Fibroblast of lung (primary cell): ENCODE results near the gene PEX14. TPM values are rescaled to one million over a fixed set of nuclear protein-coding genes. Genes with fewer than 3 reads are reported as not detected.

Source experiments
- DNase-seq, 2 donors: peaks; one replicate each; pipeline versions ENCODE4 v3.0.0 to v3.0.0-alpha.2; 2010; ENCODE audit warnings: low read depth in 2 of 2
- H2AFZ ChIP-seq: 2 replicates; pipeline ENCODE4 v1.5.1; 2012; ENCODE audit warnings: low read length, control low read depth, inconsistent platforms
- H3K27ac ChIP-seq: 2 replicates; pipeline ENCODE4 v1.5.1; 2011; ENCODE audit warnings: low read length, control low read depth; ENCODE audit not compliant: insufficient read depth
- H3K27me3 ChIP-seq: 2 replicates; pipeline ENCODE4 v1.5.1; 2011; ENCODE audit warnings: mild to moderate bottlenecking, low read length; ENCODE audit not compliant: control insufficient read depth, insufficient read depth
- H3K36me3 ChIP-seq: 2 replicates; pipeline ENCODE4 v1.5.1; 2011; ENCODE audit warnings: low read length; ENCODE audit not compliant: control insufficient read depth, insufficient read depth
- H3K4me1 ChIP-seq: 2 replicates; pipeline ENCODE4 v1.5.1; 2011; ENCODE audit warnings: low read length; ENCODE audit not compliant: control insufficient read depth, insufficient read depth; ENCODE audit errors: extremely low read depth
- H3K4me2 ChIP-seq: 2 replicates; pipeline ENCODE4 v1.5.1; 2011; ENCODE audit warnings: low read length, control low read depth; ENCODE audit not compliant: insufficient read depth; ENCODE audit errors: extremely low read depth
- H3K4me3 ChIP-seq, 4 experiments: fragments of 200-600 bp in 1 of 4; sonication (generic) in 1 of 4; replicated peaks in 1 of 4; 2 replicates each; pipeline ENCODE4 v1.5.1; 2011 to 2016; ENCODE audit warnings: low read length in 4 of 4, low read depth in 3 of 4, mild to moderate bottlenecking in 3 of 4, control low read depth in 2 of 4, inconsistent platforms in 1 of 4, mixed read lengths in 1 of 4; ENCODE audit not compliant: insufficient read depth in 1 of 4; ENCODE audit errors: control extremely low read depth in 1 of 4
- H3K79me2 ChIP-seq: 2 replicates; pipeline ENCODE4 v1.5.1; 2012; ENCODE audit warnings: mild to moderate bottlenecking, low read length, inconsistent platforms; ENCODE audit not compliant: control insufficient read depth, insufficient read depth
- H3K9ac ChIP-seq: 2 replicates; pipeline ENCODE4 v1.5.1; 2011; ENCODE audit warnings: mild to moderate bottlenecking, low read length, control low read depth; ENCODE audit not compliant: insufficient read depth
- H3K9me3 ChIP-seq: 2 replicates; pipeline ENCODE4 v1.5.1; 2012; ENCODE audit warnings: low read depth, low read length; ENCODE audit not compliant: control insufficient read depth, insufficient read depth
- H4K20me1 ChIP-seq: 2 replicates; pipeline ENCODE4 v1.5.1; 2011; ENCODE audit warnings: low read length; ENCODE audit not compliant: control insufficient read depth, insufficient read depth; ENCODE audit errors: extremely low read depth
- EZH2 ChIP-seq: IDR thresholded peaks from 2 replicates; pipeline ENCODE4 v1.5.1; 2012; ENCODE audit warnings: low read length, control low read depth, mild to moderate bottlenecking; ENCODE audit errors: missing control alignments
- polyA plus RNA-seq, 2 donors: library from polyadenylated mRNA; depleted of rRNA in 1 of 2; stranded (reverse) in 1 of 2; unstranded in 1 of 2; fragments of >200 nt; gene quantifications; 2 replicates each; pipeline ENCODE4 v1.2.1, GENCODE V29; 2011 to 2012; ENCODE audit warnings: missing spikeins in 1 of 2
- total RNA-seq: library from RNA; depleted of rRNA; stranded (reverse); fragments of >200 nt; gene quantifications from 2 replicates; pipeline ENCODE4 v1.2.1, GENCODE V29; 2014
- TF ChIP-seq, protein P1 (sequence below), 2 donors: IDR thresholded peaks in 1 of 2; conservative IDR thresholded peaks in 1 of 2; 1 replicate in 1 of 2; 2 replicates in 1 of 2; pipeline ENCODE4 v1.5.1; 2011 to 2012; ENCODE audit warnings: low read length in 2 of 2, control low read depth in 1 of 2, inconsistent platforms in 1 of 2, low read depth in 1 of 2, mild to moderate bottlenecking in 1 of 2

Gene PEX14
- total and polyA plus RNA-seq, 2 donors (not counting 1 experiment from before 2014, with no cell fraction given) = 10.3 to 11.4 TPM

GRCh38 chr1:10575616-10576015 lies 100.9 kb downstream of the PEX14 start:
- Histone ChIP-seq H3K4me2 (no peak overlapping the region), H3K79me2 (no peaks in the 10 kb centered on the region), H3K27me3 (no peaks in the 10 kb centered on the region), H2AFZ (no peak overlapping the region), H3K9me3 (no peaks in the 10 kb centered on the region), H3K36me3 (no peaks in the 10 kb centered on the region), H3K4me1 (no peaks in the 10 kb centered on the region), H3K4me3 (no peak overlapping the region), H3K9ac (no peak overlapping the region), H4K20me1 (no peaks in the 10 kb centered on the region), H3K27ac (no peak overlapping the region)
- peak; percentile 44 to 87 for DNase-seq
- TF ChIP-seq, protein P1, sequence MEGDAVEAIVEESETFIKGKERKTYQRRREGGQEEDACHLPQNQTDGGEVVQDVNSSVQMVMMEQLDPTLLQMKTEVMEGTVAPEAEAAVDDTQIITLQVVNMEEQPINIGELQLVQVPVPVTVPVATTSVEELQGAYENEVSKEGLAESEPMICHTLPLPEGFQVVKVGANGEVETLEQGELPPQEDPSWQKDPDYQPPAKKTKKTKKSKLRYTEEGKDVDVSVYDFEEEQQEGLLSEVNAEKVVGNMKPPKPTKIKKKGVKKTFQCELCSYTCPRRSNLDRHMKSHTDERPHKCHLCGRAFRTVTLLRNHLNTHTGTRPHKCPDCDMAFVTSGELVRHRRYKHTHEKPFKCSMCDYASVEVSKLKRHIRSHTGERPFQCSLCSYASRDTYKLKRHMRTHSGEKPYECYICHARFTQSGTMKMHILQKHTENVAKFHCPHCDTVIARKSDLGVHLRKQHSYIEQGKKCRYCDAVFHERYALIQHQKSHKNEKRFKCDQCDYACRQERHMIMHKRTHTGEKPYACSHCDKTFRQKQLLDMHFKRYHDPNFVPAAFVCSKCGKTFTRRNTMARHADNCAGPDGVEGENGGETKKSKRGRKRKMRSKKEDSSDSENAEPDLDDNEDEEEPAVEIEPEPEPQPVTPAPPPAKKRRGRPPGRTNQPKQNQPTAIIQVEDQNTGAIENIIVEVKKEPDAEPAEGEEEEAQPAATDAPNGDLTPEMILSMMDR (conservative IDR thresholded peaks at IDR 0.05 in 1 of 2, IDR thresholded peaks at IDR 0.05 in 1 of 2; ENCODE audit: low read depth in 1 of 2, low read length in 2 of 2) = no peak

- Histone ChIP-seq H3K9ac (no peak overlapping the region), H3K4me3 (no peak overlapping the region), H4K20me1 (no peaks in the 10 kb centered on the region), H3K4me2 (no peak overlapping the region), H2AFZ (no peak overlapping the region), H3K27me3 (no peaks in the 10 kb centered on the region), H3K79me2 (no peaks in the 10 kb centered on the region), H3K27ac (no peak overlapping the region), H3K4me1 (no peaks in the 10 kb centered on the region), H3K36me3 (no peaks in the 10 kb centered on the region), H3K9me3 (no peaks in the 10 kb centered on the region)
- TF ChIP-seq, protein P1 (conservative IDR thresholded peaks at IDR 0.05 in 1 of 2, IDR thresholded peaks at IDR 0.05 in 1 of 2; ENCODE audit: low read depth in 1 of 2, low read length in 2 of 2) = no peak
- TF ChIP-seq EZH2 = no peak
- DNase-seq = no peak
Measured at GRCh38 chr1:10578070-10578469, 103.3 kb downstream of the PEX14 start.

- H3K79me2 ChIP-seq = no peaks in the 10 kb centered on the region
- no peaks in the 10 kb centered on the region for H3K27me3 ChIP-seq
- DNase-seq = no peak
- no peak overlapping the region for H3K27ac ChIP-seq
- H3K9me3 ChIP-seq = no peaks in the 10 kb centered on the region
- H2AFZ ChIP-seq = no peak overlapping the region
- H4K20me1 ChIP-seq = no peaks in the 10 kb centered on the region
- no peaks in the 10 kb centered on the region for H3K36me3 ChIP-seq
- H3K4me1 ChIP-seq = no peaks in the 10 kb centered on the region
- H3K9ac ChIP-seq = no peak overlapping the region
- H3K4me2 ChIP-seq = no peak overlapping the region
- H3K4me3 ChIP-seq = no peak overlapping the region
- no peak for TF ChIP-seq EZH2
- TF ChIP-seq, protein P1 (conservative IDR thresholded peaks at IDR 0.05 in 1 of 2, IDR thresholded peaks at IDR 0.05 in 1 of 2; ENCODE audit: low read depth in 1 of 2, low read length in 2 of 2) = no peak
Measured at GRCh38 chr1:10583641-10584040, 108.9 kb downstream of the PEX14 start.
